IMR-90 (cell line): ENCODE results near the gene ADGRG6. TPM values are rescaled to one million over a fixed set of nuclear protein-coding genes. Genes with fewer than 3 reads are reported as not detected.

ENCODE experiments used
- ATAC-seq: fragments of 200-7000 bp; cut with Tn5 transposase; 2 replicates; pipeline ENCODE4 v1.9.1; 2020; ENCODE audit warnings: low read depth, mild to moderate bottlenecking, moderate library complexity
- BruUV-seq: library from RNA; stranded (reverse); fragments of 400-500 nt; replicated peaks from 2 replicates; lab custom pipeline; 2021; lab: Mats Ljungman, UMichigan
- CTCF ChIA-PET: fragments of 300-600 bp; formaldehyde crosslinking; extraction: SDS; loops from one replicate; lab custom pipeline; 2021; ENCODE audit warnings: antibody characterized with exemption; lab: Yijun Ruan, JAX
- POLR2A ChIA-PET: fragments of 300-600 bp; sonication (Branson Sonifier 250); formaldehyde crosslinking; loops from one replicate; lab custom pipeline; 2022; ENCODE audit warnings: antibody characterized with exemption; ENCODE audit not compliant: unreplicated experiment; lab: Charles Lee
- DNase-seq: peaks from one replicate; pipeline ENCODE4 v3.0.0; 2013
- H2AFZ ChIP-seq: replicated peaks from 2 replicates; pipeline ENCODE3; 2013; ENCODE audit warnings: low read length, mild to moderate bottlenecking; ENCODE audit not compliant: poor library complexity
- H2AK5ac ChIP-seq: 2 replicates; pipeline ENCODE4 v1.6.1; 2013; ENCODE audit warnings: low read depth, low read length, inconsistent platforms
- H2AK9ac ChIP-seq: replicated peaks from 2 replicates; pipeline ENCODE3; 2013; ENCODE audit warnings: mild to moderate bottlenecking, low read depth, low read length, moderate library complexity; ENCODE audit not compliant: poor library complexity
- H2BK120ac ChIP-seq: 2 replicates; pipeline ENCODE4 v1.6.1; 2013; ENCODE audit warnings: low read depth, low read length, inconsistent platforms
- H2BK15ac ChIP-seq: 3 replicates; pipeline ENCODE4 v1.6.1; 2013; ENCODE audit warnings: low read depth, low read length, inconsistent platforms
- H2BK20ac ChIP-seq: 2 replicates; pipeline ENCODE4 v1.6.1; 2013; ENCODE audit warnings: low read depth, mild to moderate bottlenecking, inconsistent platforms, low read length, moderate library complexity
- H2BK5ac ChIP-seq: 2 replicates; pipeline ENCODE4 v1.6.1; 2013; ENCODE audit warnings: mild to moderate bottlenecking, low read depth, low read length, inconsistent platforms; ENCODE audit not compliant: poor library complexity, severe bottlenecking
- H3K14ac ChIP-seq: replicated peaks from 2 replicates; pipeline ENCODE4 v1.6.1; 2013; ENCODE audit warnings: low read depth, low read length, inconsistent platforms
- H3K18ac ChIP-seq: 2 replicates; pipeline ENCODE4 v1.6.1; 2013; ENCODE audit warnings: low read depth, low read length, control low read depth
- H3K23ac ChIP-seq: 2 replicates; pipeline ENCODE4 v1.6.1; 2013; ENCODE audit warnings: low read depth, low read length, inconsistent platforms
- H3K27ac ChIP-seq: 2 replicates; pipeline ENCODE4 v1.5.1; 2013; ENCODE audit warnings: mild to moderate bottlenecking, control low read depth, low read length; ENCODE audit not compliant: insufficient read depth
- H3K27me3 ChIP-seq: 2 replicates; pipeline ENCODE4 v1.6.1; 2013; ENCODE audit warnings: low read length; ENCODE audit not compliant: control insufficient read depth, insufficient read depth
- H3K36me3 ChIP-seq: 2 replicates; pipeline ENCODE4 v1.6.1; 2013; ENCODE audit warnings: low read length, mixed read lengths; ENCODE audit not compliant: control insufficient read depth, insufficient read depth
- H3K4ac ChIP-seq: 2 replicates; pipeline ENCODE4 v1.6.1; 2013; ENCODE audit warnings: low read depth, low read length, inconsistent platforms
- H3K4me1 ChIP-seq: 2 replicates; pipeline ENCODE4 v1.6.1; 2013; ENCODE audit warnings: low read length, mixed read lengths; ENCODE audit not compliant: control insufficient read depth, insufficient read depth
- H3K4me2 ChIP-seq: 2 replicates; pipeline ENCODE4 v1.6.1; 2013; ENCODE audit warnings: low read depth, mild to moderate bottlenecking, control low read depth, low read length, moderate library complexity
- H3K4me3 ChIP-seq: 2 replicates; pipeline ENCODE4 v1.5.1; 2013; ENCODE audit warnings: low read depth, mild to moderate bottlenecking, control low read depth, low read length, moderate library complexity; ENCODE audit not compliant: insufficient read depth
- H3K56ac ChIP-seq: 2 replicates; pipeline ENCODE4 v1.6.1; 2013; ENCODE audit warnings: low read length, inconsistent platforms; ENCODE audit not compliant: insufficient read depth; ENCODE audit errors: extremely low read depth
- H3K79me1 ChIP-seq, 2 experiments: 2 replicates each; pipeline ENCODE4 v1.6.1; 2013; ENCODE audit warnings: low read length in 2 of 2, inconsistent platforms in 1 of 2, low read depth in 1 of 2
- H3K9ac ChIP-seq: 2 replicates; pipeline ENCODE4 v1.6.1; 2013; ENCODE audit warnings: low read depth, low read length, control low read depth
- H3K9me1 ChIP-seq: 2 replicates; pipeline ENCODE4 v1.6.1; 2013; ENCODE audit warnings: low read length, inconsistent platforms; ENCODE audit not compliant: insufficient read depth
- H3K9me3 ChIP-seq: 2 replicates; pipeline ENCODE4 v1.6.1; 2013; ENCODE audit warnings: low read length; ENCODE audit not compliant: control insufficient read depth, insufficient read depth
- H4K20me1 ChIP-seq: 2 replicates; pipeline ENCODE4 v1.6.1; 2013; ENCODE audit warnings: low read length, inconsistent platforms; ENCODE audit not compliant: insufficient read depth
- H4K5ac ChIP-seq: 2 replicates; pipeline ENCODE4 v1.6.1; 2013; ENCODE audit warnings: mild to moderate bottlenecking, low read depth, low read length, control low read depth
- H4K8ac ChIP-seq, 2 experiments: 2 replicates each; pipeline ENCODE4 v1.6.1; 2013; ENCODE audit warnings: low read depth in 2 of 2, low read length in 2 of 2, control low read depth in 1 of 2, inconsistent platforms in 1 of 2
- H4K91ac ChIP-seq: 2 replicates; pipeline ENCODE4 v1.6.1; 2013; ENCODE audit warnings: low read depth, low read length, inconsistent platforms; ENCODE audit not compliant: insufficient read depth
- MAZ ChIP-seq: IDR thresholded peaks from 2 replicates; pipeline ENCODE4 v1.6.1; 2012; ENCODE audit warnings: low read depth, mild to moderate bottlenecking, low read length, improper control_type of control experiment, moderate library complexity, borderline replicate concordance
- MXI1 ChIP-seq: IDR thresholded peaks from 2 replicates; pipeline ENCODE4 v1.6.1; 2012; ENCODE audit warnings: low read depth, mild to moderate bottlenecking, low read length, moderate library complexity, borderline replicate concordance
- SMC3 ChIP-seq: fragments of 150-350 bp; IDR thresholded peaks from 2 replicates; pipeline ENCODE4 v1.6.1; 2016; ENCODE audit warnings: low read depth, mild to moderate bottlenecking, antibody characterized with exemption, low read length, moderate library complexity
- WGBS, 2 experiments: methylation state at CpG; one replicate each; pipeline versions ENCODE4 v1.1.5 to v1.1.7; 2013; ENCODE audit warnings: missing lambda C conversion rate in 2 of 2; ENCODE audit not compliant: insufficient read length in 1 of 2; ENCODE audit errors: extremely low coverage in 2 of 2; 5-methylcytosine and 5-hydroxymethylcytosine counted together
- dilution Hi-C: fragments of 300-500 bp; cut with HindIII; formaldehyde crosslinking; loops from one replicate; pipeline ENCODE4 v1.14.3; 2018; ENCODE audit warnings: low sequenced_read_pairs; ENCODE audit not compliant: unreplicated experiment
- in situ Hi-C: fragments of 300-500 bp; cut with MboI; formaldehyde crosslinking; loops from 3 replicates; pipeline ENCODE4 v1.14.3; 2019; ENCODE audit warnings: low sequenced_read_pairs, inconsistent platforms, mixed read lengths
- intact Hi-C: fragments of 100-400 bp; cut with micrococcal nuclease; formaldehyde crosslinking; loops from 2 replicates; pipeline ENCODE4 v1.10.0; 2022
- polyA plus RNA-seq, 3 experiments: library from polyadenylated mRNA; depleted of rRNA; stranded (reverse); fragments of >200 nt; gene quantifications; 2 replicates each; pipeline ENCODE4 v1.2.3, GENCODE V29; 2012; ENCODE audit warnings: low replicate concordance in 1 of 3
- total RNA-seq: library from RNA; depleted of rRNA; stranded (reverse); fragments of >200 nt; gene quantifications from 2 replicates; pipeline ENCODE4 v1.2.3, GENCODE V29; 2012

Gene ADGRG6
- total and polyA plus RNA-seq, 2 of the 4 experiments (the other 2 are of a cell fraction), result 10.0 to 20.3 TPM

- Histone ChIP-seq H2BK5ac (no peak overlapping the region), H2AK5ac (no peak overlapping the region), H2BK120ac (no peak overlapping the region), H3K23ac (no peak overlapping the region), H2AFZ (no peak overlapping the region), H4K8ac (no peak overlapping the region), H3K4me1 (peaks cover 2% of the 10 kb centered on the region; the same call in 1 of the 2 replicates), H3K18ac (no peak overlapping the region), H4K5ac (no peak overlapping the region), H3K4me2 (no peak overlapping the region), H3K9me1 (no peaks in the 10 kb centered on the region), H3K14ac (no peak overlapping the region), H3K27ac (no peak overlapping the region), H3K9ac (no peak overlapping the region), H3K56ac (no peak overlapping the region), H4K91ac (no peak overlapping the region), H3K9me3 (no peaks in the 10 kb centered on the region), H3K27me3 (no peaks in the 10 kb centered on the region), H2AK9ac (no peak overlapping the region), H3K36me3 (no peaks in the 10 kb centered on the region), H4K20me1 (no peaks in the 10 kb centered on the region), H3K79me1 (no peaks in the 10 kb centered on the region), H3K4me3 (no peak overlapping the region), H2BK20ac (no peak overlapping the region), H2BK15ac (no peak overlapping the region), H3K4ac (no peak overlapping the region)
- ChIA-PET POLR2A (no interaction called here), CTCF (no interaction called here)
- in situ Hi-C loops (no loop called here), dilution Hi-C loops (no loop called here), intact Hi-C loops (no loop called here)
- TF ChIP-seq MXI1, result no peak
- no peak for TF ChIP-seq MAZ
- TF ChIP-seq SMC3, result no peak
- no peak for ATAC-seq
- DNase-seq, result no peak
- no TSS peak for BruUV-seq
- WGBS, 2 experiments, result no CpG with 5 or more reads among the region's 2 CpGs
Observed at GRCh38 chr6:142458836-142459235, 157.0 kb downstream of the ADGRG6 start.
